SK-N-MC (cell line): ENCODE results near the gene FKBP5.

Source experiments
- EZH2 ChIP-seq: fragments of 200-600 bp; sonication (generic); IDR thresholded peaks from one replicate; pipeline ENCODE4 v1.6.1; 2017; ENCODE audit warnings: antibody characterized with exemption
- FOXP2 ChIP-seq: optimal IDR thresholded peaks from 2 replicates; pipeline ENCODE3; 2011; ENCODE audit warnings: mild to moderate bottlenecking, moderate library complexity; ENCODE audit not compliant: insufficient read depth; ENCODE audit errors: extremely low read length, control extremely low read depth
- POLR2AphosphoS5 ChIP-seq: IDR thresholded peaks from 2 replicates; pipeline ENCODE4 v1.6.1; 2012; ENCODE audit warnings: mild to moderate bottlenecking, low read depth, low read length, borderline replicate concordance

GRCh38 chr6:35602133-35602946 is 86.4 kb downstream of the FKBP5 start:
- TF ChIP-seq POLR2AphosphoS5 (no peak), EZH2 (no peak), FOXP2 (no peak)
